GM12892 (cell line): ENCODE results near the gene CPED1.
"Not testable (repeated sequence)": the region's sequence is repeated elsewhere in the genome, so short reads cannot be mapped to it uniquely, and the experiment has no call there.

Source experiments
- POLR2A ChIP-seq: IDR thresholded peaks from 2 replicates; pipeline ENCODE4 v1.6.1; 2011; ENCODE audit warnings: low read depth, low read length, control low read depth
- POLR2AphosphoS5 ChIP-seq: IDR thresholded peaks from 2 replicates; pipeline ENCODE4 v1.6.1; 2011; ENCODE audit warnings: low read depth, low read length, control low read depth
- TAF1 ChIP-seq: IDR thresholded peaks from 2 replicates; pipeline ENCODE4 v1.6.1; 2011; ENCODE audit warnings: low read depth, mild to moderate bottlenecking, control low read depth, low read length, borderline replicate concordance

- TF ChIP-seq TAF1, POLR2A, POLR2AphosphoS5: not testable (repeated sequence)
Measured at GRCh38 chr7:121183883-121184282, 195.4 kb downstream of the CPED1 start.
